ENCODE data around the gene RSPH9.
A peak's percentile ranks its signal among the peaks of the same experiment; 100 is the strongest.

Gene RSPH9

GRCh38 chr6:43702171-43702533 lies 57.3 kb downstream of the RSPH9 start:
- TF ChIP-seq, protein P1, sequence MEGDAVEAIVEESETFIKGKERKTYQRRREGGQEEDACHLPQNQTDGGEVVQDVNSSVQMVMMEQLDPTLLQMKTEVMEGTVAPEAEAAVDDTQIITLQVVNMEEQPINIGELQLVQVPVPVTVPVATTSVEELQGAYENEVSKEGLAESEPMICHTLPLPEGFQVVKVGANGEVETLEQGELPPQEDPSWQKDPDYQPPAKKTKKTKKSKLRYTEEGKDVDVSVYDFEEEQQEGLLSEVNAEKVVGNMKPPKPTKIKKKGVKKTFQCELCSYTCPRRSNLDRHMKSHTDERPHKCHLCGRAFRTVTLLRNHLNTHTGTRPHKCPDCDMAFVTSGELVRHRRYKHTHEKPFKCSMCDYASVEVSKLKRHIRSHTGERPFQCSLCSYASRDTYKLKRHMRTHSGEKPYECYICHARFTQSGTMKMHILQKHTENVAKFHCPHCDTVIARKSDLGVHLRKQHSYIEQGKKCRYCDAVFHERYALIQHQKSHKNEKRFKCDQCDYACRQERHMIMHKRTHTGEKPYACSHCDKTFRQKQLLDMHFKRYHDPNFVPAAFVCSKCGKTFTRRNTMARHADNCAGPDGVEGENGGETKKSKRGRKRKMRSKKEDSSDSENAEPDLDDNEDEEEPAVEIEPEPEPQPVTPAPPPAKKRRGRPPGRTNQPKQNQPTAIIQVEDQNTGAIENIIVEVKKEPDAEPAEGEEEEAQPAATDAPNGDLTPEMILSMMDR (IDR thresholded peaks at IDR 0.05), result no peak
- peak overlapping the region; percentile 71 to 91 for H3K27ac ChIP-seq

DNA sequence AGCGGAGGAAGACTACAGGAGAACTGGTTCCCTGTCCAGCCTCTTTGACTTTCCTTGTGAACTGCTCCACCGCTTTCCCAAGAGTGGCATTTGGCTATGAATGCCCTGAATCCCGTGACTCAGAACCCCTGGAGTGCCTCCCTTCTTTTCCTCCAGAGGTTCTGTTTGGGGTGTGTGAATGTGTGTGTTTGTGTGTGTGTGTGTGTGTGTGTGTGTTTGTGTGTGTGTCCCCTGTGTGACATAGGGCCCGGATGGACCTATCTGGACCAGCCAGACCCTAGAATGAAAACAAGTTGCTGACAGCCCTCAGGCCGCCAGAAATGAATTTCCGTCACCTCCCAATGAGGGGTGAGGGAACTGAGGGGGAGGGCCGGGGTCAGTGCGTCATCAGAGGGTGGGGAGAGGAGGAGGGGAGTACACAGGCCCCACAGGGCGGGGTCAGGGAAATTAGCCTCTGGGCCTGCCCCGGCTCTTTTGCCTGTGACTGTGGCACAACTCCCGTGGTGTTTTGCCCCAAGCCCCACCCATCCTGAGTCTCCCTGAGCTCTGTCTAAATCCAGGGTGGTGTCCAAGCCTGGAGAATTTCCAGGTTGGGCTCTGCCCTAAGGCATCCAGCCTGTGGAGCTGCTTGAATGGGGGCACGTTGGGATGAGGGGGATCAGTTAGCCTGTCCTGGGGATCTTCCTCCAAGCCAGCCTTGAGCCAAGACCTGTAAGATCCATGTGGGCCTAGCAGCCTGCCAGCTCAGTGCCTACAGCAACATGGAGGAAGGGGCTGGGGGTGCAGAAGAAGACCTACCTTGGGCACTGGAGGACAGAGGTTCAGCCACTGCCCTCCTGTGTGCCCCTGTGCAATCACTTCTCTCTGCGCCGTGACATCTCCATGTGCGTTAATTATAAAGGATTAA lies 58.0 kb downstream of the RSPH9 start:
- DNase-seq (ENCODE audit: low spot score), result peak; percentile 96
- H3K4me3 ChIP-seq, result peak overlapping the region; percentile 36
- peak overlapping the region; percentile 71 to 91 for H3K27ac ChIP-seq
- TF ChIP-seq, protein P1 (IDR thresholded peaks at IDR 0.05), result no peak

More at GRCh38 chr6:43702171-43702533, 57.3 kb downstream of the RSPH9 start:
- no peak for DNase-seq (ENCODE audit: low spot score)
- peak overlapping the region; percentile 36 for H3K4me3 ChIP-seq

- DNase-seq (ENCODE audit: low spot score), result no peak
- Histone ChIP-seq H3K27ac (peak overlapping the region in 1 of 2 donors; percentile 91), H3K4me3 (no peak overlapping the region)
- TF ChIP-seq, protein P1 (IDR thresholded peaks at IDR 0.05), result no peak
Measured at GRCh38 chr6:43703512-43704429, 58.9 kb downstream of the RSPH9 start.

GRCh38 chr6:43705996-43706395 lies 61.2 kb downstream of the RSPH9 start:
- peak overlapping the region; percentile 11 to 38 for H3K27ac ChIP-seq
- DNase-seq (ENCODE audit: low spot score), result no peak
- TF ChIP-seq, protein P1 (IDR thresholded peaks at IDR 0.05), result no peak
- no peak overlapping the region for H3K4me3 ChIP-seq

GRCh38 chr6:43706788-43707187 lies 62.0 kb downstream of the RSPH9 start:
- H3K4me3 ChIP-seq, result no peak overlapping the region
- no peak overlapping the region for H3K27ac ChIP-seq
- TF ChIP-seq, protein P1 (IDR thresholded peaks at IDR 0.05), result no peak
- DNase-seq (ENCODE audit: low spot score), result no peak

DNA sequence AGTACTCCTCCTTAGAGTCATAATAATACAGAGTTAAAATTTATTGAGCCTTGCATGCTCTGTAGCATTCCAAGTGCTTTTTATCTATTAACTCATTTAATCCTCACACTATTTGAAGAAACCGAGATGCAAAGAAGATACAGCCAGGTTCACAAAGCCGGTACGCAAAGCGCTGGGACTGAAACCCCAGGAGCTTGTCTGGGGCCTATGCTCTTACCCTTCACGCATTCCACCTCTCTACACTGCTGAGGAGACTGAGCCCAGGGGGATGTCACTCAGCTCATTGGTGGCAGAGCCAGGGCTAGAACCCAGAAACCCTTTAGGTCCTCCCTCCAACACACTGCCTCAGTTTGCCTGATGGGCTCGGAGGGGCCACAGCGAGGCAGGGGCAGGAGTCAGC lies 62.4 kb downstream of the RSPH9 start:
- TF ChIP-seq, protein P1 (IDR thresholded peaks at IDR 0.05), result no peak
- DNase-seq (ENCODE audit: low spot score), result no peak
- no peak overlapping the region for H3K27ac ChIP-seq

More for the DNA sequence above, 62.4 kb downstream of the RSPH9 start:
- H3K4me3 ChIP-seq, result no peak overlapping the region

Data from coronary artery (tissue), 2 donors.